Liver (tissue), 9 donors: Measurements from ENCODE around the gene MED14. TPM values are rescaled to one million over a fixed set of nuclear protein-coding genes. Genes with fewer than 3 reads are reported as not detected.

Experiments used
- DNase-seq: peaks from one replicate; pipeline ENCODE4 v3.0.0-alpha.2; 2017; ENCODE audit warnings: low spot score
- H3K27ac ChIP-seq, 2 donors: one replicate each; pipeline ENCODE4 v1.7.0; 2013; ENCODE audit warnings: inconsistent platforms in 2 of 2, low read length in 2 of 2, control low read depth in 1 of 2, low read depth in 1 of 2, mild to moderate bottlenecking in 1 of 2
- H3K27me3 ChIP-seq, 4 donors: one replicate each; pipeline versions ENCODE4 v1.6.1 to v1.7.0; 2013; ENCODE audit warnings: low read length in 3 of 4, inconsistent platforms in 1 of 4, mild to moderate bottlenecking in 1 of 4, moderate library complexity in 1 of 4; ENCODE audit not compliant: control insufficient read depth in 4 of 4, insufficient read depth in 4 of 4
- H3K36me3 ChIP-seq, 4 donors: one replicate each; pipeline versions ENCODE4 v1.6.1 to v1.7.0; 2013; ENCODE audit warnings: low read length in 3 of 4, mild to moderate bottlenecking in 3 of 4, low read depth in 1 of 4, moderate library complexity in 1 of 4; ENCODE audit not compliant: control insufficient read depth in 4 of 4, insufficient read depth in 3 of 4
- H3K4me1 ChIP-seq, 4 donors: one replicate each; pipeline versions ENCODE4 v1.6.1 to v1.7.0; 2013; ENCODE audit warnings: low read length in 3 of 4, mild to moderate bottlenecking in 3 of 4, moderate library complexity in 1 of 4; ENCODE audit not compliant: control insufficient read depth in 4 of 4, insufficient read depth in 4 of 4
- H3K4me3 ChIP-seq, 3 donors: one replicate each; pipeline versions ENCODE4 v1.6.1 to v1.7.0; 2013; ENCODE audit warnings: low read length in 3 of 3, control low read depth in 1 of 3, low read depth in 1 of 3, mild to moderate bottlenecking in 1 of 3
- H3K9ac ChIP-seq, 2 donors: one replicate each; pipeline ENCODE4 v1.7.0; 2013; ENCODE audit warnings: low read length in 2 of 2, mild to moderate bottlenecking in 2 of 2, moderate library complexity in 2 of 2, control low read depth in 1 of 2, low read depth in 1 of 2
- H3K9me3 ChIP-seq, 4 donors: one replicate each; pipeline versions ENCODE4 v1.6.1 to v1.7.0; 2013; ENCODE audit warnings: low read length in 3 of 4; ENCODE audit not compliant: control insufficient read depth in 4 of 4
- CTCF ChIP-seq: fragments of 150-350 bp; IDR thresholded peaks from 2 replicates; pipeline ENCODE4 v1.5.1; 2017; ENCODE audit warnings: improper control_type of control experiment, low read depth, low read length; ENCODE audit not compliant: missing input control
- EGR1 ChIP-seq, 2 donors: IDR thresholded peaks; 2 replicates each; pipeline ENCODE4 v1.6.1; 2016 to 2018; ENCODE audit warnings: antibody characterized with exemption in 2 of 2, low read depth in 2 of 2
- FOXA1 ChIP-seq: IDR thresholded peaks from 2 replicates; pipeline ENCODE4 v1.6.1; 2016; ENCODE audit warnings: antibody characterized with exemption
- FOXA2 ChIP-seq: IDR thresholded peaks from 2 replicates; pipeline ENCODE4 v1.6.1; 2016; ENCODE audit warnings: antibody characterized with exemption
- GABPA ChIP-seq, 2 donors: IDR thresholded peaks in 1 of 2; conservative IDR thresholded peaks in 1 of 2; 2 replicates each; pipeline ENCODE4 v1.6.1; 2016; ENCODE audit warnings: antibody characterized with exemption in 2 of 2, mild to moderate bottlenecking in 1 of 2, moderate library complexity in 1 of 2
- HNF4A ChIP-seq, 2 donors: conservative IDR thresholded peaks; 2 replicates each; pipeline ENCODE4 v1.6.1; 2016; ENCODE audit warnings: antibody characterized with exemption in 2 of 2, mild to moderate bottlenecking in 2 of 2
- HNF4G ChIP-seq: IDR thresholded peaks from 2 replicates; pipeline ENCODE4 v1.6.1; 2016; ENCODE audit warnings: antibody characterized with exemption
- JUND ChIP-seq, 2 donors: IDR thresholded peaks; 2 replicates each; pipeline ENCODE4 v1.6.1; 2016; ENCODE audit warnings: antibody characterized with exemption in 2 of 2
- MAX ChIP-seq: IDR thresholded peaks from 2 replicates; pipeline ENCODE4 v1.6.1; 2016; ENCODE audit warnings: antibody characterized with exemption
- RAD21 ChIP-seq, 2 donors: IDR thresholded peaks; 2 replicates each; pipeline ENCODE4 v1.6.1; 2016; ENCODE audit warnings: antibody characterized with exemption in 2 of 2, mild to moderate bottlenecking in 2 of 2
- REST ChIP-seq: IDR thresholded peaks from 2 replicates; pipeline ENCODE4 v1.6.1; 2016; ENCODE audit warnings: antibody characterized with exemption, mild to moderate bottlenecking
- RXRA ChIP-seq, 2 donors: IDR thresholded peaks; 2 replicates each; pipeline ENCODE4 v1.6.1; 2017 to 2018; ENCODE audit warnings: antibody characterized with exemption in 2 of 2, mild to moderate bottlenecking in 1 of 2
- SP1 ChIP-seq: IDR thresholded peaks from 2 replicates; pipeline ENCODE4 v1.6.1; 2018; ENCODE audit warnings: antibody characterized with exemption, mild to moderate bottlenecking
- TAF1 ChIP-seq: conservative IDR thresholded peaks from 2 replicates; pipeline ENCODE4 v1.6.1; 2016; ENCODE audit warnings: antibody characterized with exemption, mild to moderate bottlenecking
- YY1 ChIP-seq: IDR thresholded peaks from 2 replicates; pipeline ENCODE4 v1.6.1; 2016; ENCODE audit warnings: antibody characterized with exemption, mild to moderate bottlenecking
- ZBTB33 ChIP-seq: IDR thresholded peaks from 2 replicates; pipeline ENCODE4 v1.6.1; 2016; ENCODE audit warnings: antibody characterized with exemption
- WGBS: extraction: QIAGEN DNeasy Blood & Tissue Kit; methylation state at CpG from one replicate; pipeline ENCODE4 v1.1.7; 2013; 5-methylcytosine and 5-hydroxymethylcytosine counted together
- polyA plus RNA-seq, 2 donors: library from polyadenylated mRNA; stranded (reverse) in 1 of 2; unstranded in 1 of 2; fragments of 200-250 nt in 1 of 2; fragments of >200 nt in 1 of 2; fragmentation: Nextera tagmentation in 1 of 2; extraction: Ambion mirVana in 1 of 2; gene quantifications; one replicate each; pipeline versions ENCODE4 v1.2.1 to v1.2.3, GENCODE V29; 2013 to 2015
- total RNA-seq, 2 donors: library from RNA; depleted of rRNA; stranded (reverse); fragments of >200 nt; gene quantifications; one replicate each; pipeline ENCODE4 v1.2.3, GENCODE V29; 2014
- donor health status: healthy.
- donor health status: healthy.
- donor health status: healthy.
- donor health status: healthy.
- donor health status: healthy.

Gene MED14
- total and polyA plus RNA-seq, 4 donors, result 5.5 to 20.1 (median 7.0) TPM

- no peak for TF ChIP-seq CTCF
- no peak for TF ChIP-seq TAF1
- Histone ChIP-seq H3K27me3 (no peaks in the 10 kb centered on the region), H3K4me3 (no peak overlapping the region), H3K36me3 (peaks cover 0 to 25% (median 11%) of the 10 kb centered on the region in 4 donors), H3K27ac (no peak overlapping the region), H3K9me3 (peaks cover 0 to 9% (median 3%) of the 10 kb centered on the region in 4 donors), H3K9ac (no peak overlapping the region), H3K4me1 (no peaks in the 10 kb centered on the region)
- no peak for DNase-seq
- 96% methylated on average over 4 of the region's 4 CpGs for WGBS
These were observed 110.0 kb downstream of the MED14 start for GRCh38 chrX:40625294-40625693.

GRCh38 chrX:40623665-40624064 is 111.7 kb downstream of the MED14 start:
- TF ChIP-seq CTCF, result no peak
- TF ChIP-seq RXRA (IDR thresholded peaks at IDR 0.05), result no peak
- TF ChIP-seq SP1, result no peak
- no peak for TF ChIP-seq GABPA (IDR thresholded peaks at IDR 0.05 in 1 of 2, conservative IDR thresholded peaks at IDR 0.05 in 1 of 2)
- TF ChIP-seq EGR1 (IDR thresholded peaks at IDR 0.05; ENCODE audit: low read depth in 2 of 2), result no peak
- TF ChIP-seq HNF4A (conservative IDR thresholded peaks at IDR 0.05), result no peak
- no peak for TF ChIP-seq RAD21 (IDR thresholded peaks at IDR 0.05)
- TF ChIP-seq YY1, result no peak
- TF ChIP-seq REST, result no peak
- no peak for TF ChIP-seq MAX
- TF ChIP-seq FOXA1, result no peak
- TF ChIP-seq FOXA2, result no peak
- no peak for TF ChIP-seq HNF4G
- no peak for TF ChIP-seq ZBTB33
- TF ChIP-seq TAF1, result no peak
- no peak for TF ChIP-seq JUND (IDR thresholded peaks at IDR 0.05)
- WGBS, result 91% methylated on average over 32 of the region's 32 CpGs
- no peak overlapping the region for H3K9ac ChIP-seq

More at GRCh38 chrX:40623665-40624064, 111.7 kb downstream of the MED14 start:
- peaks cover 0 to 12% (median 6%) of the 10 kb centered on the region in 4 donors for H3K36me3 ChIP-seq
- H3K9me3 ChIP-seq, result peaks cover 0 to 9% (median 3%) of the 10 kb centered on the region in 4 donors
- DNase-seq, result no peak
- no peak overlapping the region for H3K27ac ChIP-seq
- no peak overlapping the region for H3K4me3 ChIP-seq
- H3K4me1 ChIP-seq, result no peaks in the 10 kb centered on the region
- H3K27me3 ChIP-seq, result no peaks in the 10 kb centered on the region
